ENCODE data around the gene KLHL22.

KLHL22 gene

DNA sequence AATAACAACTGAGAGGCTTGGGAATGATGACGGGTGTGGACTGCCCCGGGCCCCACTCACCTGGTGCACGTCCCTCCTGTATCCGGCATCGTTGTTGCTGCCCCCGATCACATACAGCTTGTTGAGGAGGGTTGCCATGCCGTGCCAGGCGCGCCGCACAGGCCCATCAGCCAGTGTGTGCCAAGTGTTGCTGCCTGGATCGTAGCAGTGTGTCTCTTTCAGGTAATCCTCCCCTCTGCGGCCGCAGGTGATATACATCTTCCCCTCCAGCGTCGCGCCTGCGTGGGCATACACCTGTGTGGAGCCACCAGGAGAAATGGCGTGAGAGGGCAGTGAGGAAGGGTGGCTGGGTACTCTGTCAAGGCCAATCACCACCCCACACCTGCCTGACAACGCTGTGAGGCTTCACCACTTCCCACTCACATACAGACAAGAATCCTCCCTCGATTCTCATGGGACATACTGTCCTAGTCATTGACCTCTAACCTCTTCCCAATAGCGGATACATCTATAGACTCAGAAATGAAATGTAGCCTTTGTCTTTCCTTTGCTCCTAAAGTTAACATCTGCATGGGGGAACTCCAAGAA is 49.1 kb downstream of the KLHL22 start:
- DNase-seq (ENCODE audit: low read depth): no peak

GRCh38 chr22:20444325-20444724 is 51.3 kb downstream of the KLHL22 start:
- no peak for DNase-seq (ENCODE audit: low read depth)

DNA sequence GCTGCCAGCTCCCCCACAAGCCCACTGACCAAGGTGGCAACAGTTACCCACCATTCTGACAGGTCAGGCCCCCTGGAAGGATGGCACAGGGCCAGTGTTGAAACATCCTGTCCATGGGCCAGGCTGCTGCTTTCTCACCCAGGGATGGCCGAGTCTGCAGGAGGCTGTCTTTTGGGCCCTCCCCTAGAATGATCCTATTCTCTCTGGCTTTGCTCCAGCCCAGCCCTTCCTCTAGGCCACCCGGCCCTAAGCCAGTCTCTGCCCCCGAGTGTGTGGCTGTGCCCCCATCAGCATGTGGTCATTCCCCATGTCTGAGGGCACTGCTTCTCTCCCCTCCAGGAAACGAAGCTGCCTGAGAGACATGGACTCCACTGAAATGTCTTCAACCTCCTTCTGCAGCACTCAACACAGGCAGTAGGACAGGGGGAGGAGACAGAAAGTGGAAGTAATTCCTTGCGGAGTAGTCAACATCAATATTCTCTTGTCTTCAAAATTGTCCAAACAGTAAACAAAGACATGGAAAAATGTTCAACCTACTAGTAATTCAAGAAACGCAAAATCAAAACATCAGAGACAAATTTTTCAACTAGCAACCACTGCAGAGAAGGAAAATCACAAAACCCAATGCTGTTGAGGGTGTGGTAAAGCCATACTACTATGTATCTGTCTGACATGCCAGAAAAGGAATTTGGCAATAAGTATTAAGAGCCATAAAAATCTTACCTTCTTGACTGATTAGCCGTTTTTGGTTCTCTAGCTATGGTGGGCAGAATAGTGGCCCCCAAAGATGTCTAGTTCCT is 52.9 kb downstream of the KLHL22 start:
- DNase-seq (ENCODE audit: low read depth): no peak

- DNase-seq (ENCODE audit: low read depth): no peak
Observed at GRCh38 chr22:20441631-20442484, 53.7 kb downstream of the KLHL22 start.

- DNase-seq (ENCODE audit: low read depth): no peak
Observed at GRCh38 chr22:20440637-20441591, 54.7 kb downstream of the KLHL22 start.

DNA sequence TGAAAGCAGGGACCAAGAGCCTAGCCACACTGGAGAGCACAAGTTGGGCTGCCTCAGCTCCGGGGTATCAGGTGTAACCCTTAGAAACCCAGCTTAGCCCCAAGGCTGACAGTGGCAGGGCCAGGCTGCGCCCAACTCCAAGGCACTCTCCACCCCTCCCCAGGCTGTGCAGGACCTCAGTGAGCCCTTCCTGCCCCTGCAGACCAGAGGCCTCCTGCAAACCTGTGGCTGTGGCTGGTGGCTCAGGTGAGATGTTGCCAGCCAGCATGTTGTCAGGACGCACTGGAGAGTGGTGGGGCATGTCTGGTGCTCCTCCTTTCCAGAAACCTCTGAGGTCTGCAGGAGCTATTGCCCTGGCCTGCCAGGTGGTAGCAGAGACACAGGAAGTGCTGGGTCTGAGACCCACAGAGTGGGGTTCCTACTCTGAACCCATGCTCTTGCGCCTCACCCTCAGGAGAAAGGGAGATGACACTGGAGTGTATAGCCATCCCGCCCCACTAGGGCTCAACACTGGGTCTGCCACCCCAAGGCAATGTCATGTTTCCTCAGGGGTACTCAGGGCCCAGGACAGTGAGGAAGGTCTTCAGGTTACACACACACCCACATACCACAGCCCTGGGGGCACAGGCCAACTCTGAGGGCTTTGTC is 55.5 kb downstream of the KLHL22 start:
- DNase-seq (ENCODE audit: low read depth): no peak

DNA sequence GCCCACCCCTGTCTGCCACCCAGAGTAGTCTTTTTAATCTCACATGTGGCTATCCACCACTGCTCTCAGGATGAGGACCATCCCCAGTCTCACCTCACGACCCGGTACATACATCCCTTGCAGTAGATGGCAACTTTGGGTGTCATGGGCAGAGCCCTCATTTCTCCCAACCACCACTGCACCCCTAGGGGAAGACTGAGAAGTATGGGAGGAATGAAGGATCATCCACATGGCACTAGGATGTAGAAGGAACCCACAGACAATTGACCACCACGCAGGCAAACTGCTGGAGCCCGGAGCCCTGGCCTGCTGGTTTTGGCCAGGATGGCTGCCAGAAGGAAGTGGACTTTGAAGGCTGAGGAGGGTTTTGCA is 56.1 kb downstream of the KLHL22 start:
- no peak for DNase-seq (ENCODE audit: low read depth)

- no peak for DNase-seq (ENCODE audit: low read depth)
Observed at GRCh38 chr22:20438678-20439492, 56.7 kb downstream of the KLHL22 start.

DNA sequence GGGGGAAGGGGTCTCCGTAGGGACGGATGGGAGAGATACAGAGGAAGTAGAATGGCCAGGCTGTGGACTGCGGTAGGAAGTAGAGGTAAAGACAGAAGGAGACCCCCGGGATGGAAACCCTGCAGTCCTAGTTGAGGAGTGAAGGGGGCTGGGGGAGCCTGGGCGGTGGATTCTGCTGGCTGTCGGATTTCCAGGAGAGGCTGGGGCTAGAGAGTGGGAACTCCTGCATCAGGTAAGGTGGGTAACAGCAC is 57.2 kb downstream of the KLHL22 start:
- DNase-seq (ENCODE audit: low read depth): no peak

- no peak for DNase-seq (ENCODE audit: low read depth)
Observed at GRCh38 chr22:20437613-20438426, 57.8 kb downstream of the KLHL22 start, which contains the start of gene SCARF2. TSS of gene SCARF2 (minus strand) at chr22:20437825. CDS start at chr22:20437754, 71 bp downstream.

DNA sequence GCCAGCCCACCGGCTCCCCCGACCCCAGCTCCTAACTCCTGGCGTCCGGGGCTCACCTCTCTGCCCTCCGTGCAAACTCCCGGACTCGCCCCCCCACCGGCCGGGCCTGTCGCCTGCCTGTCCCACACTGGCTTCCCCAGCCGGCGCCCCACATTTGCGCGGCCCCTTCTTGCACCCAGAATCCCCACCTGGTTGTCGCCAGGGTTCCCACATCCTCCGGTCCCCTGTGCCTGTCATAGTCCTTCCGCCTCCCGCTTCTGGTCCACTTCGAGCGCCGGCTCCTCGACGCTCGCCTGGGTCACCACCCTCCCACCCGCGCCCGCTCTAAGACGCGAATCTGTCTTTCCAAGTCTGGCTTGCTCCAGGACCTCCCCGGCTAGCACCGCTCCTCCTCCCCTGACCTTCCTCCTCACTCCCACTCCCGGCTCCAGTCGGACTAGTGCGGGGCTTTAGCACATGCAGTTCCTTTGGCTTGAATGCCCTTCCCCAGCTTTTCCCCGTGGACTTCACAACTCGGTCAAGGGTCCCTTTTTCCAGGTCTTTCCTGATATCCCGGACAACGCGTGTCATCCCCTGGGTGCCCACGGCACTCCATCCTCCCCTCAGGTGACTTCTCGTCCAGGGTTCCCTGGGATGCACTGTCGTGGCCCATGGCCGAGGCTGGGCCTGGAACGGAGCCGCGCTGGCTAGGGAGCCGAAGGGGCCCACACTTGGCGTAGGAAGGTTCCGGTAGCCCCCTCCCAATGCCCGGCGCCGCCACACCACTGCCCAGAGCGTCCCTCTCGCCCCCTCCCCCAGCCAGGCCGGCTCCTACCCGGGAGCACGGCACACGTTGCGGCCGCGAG is 58.6 kb downstream of the KLHL22 start:
- peak; percentile 13 for DNase-seq (ENCODE audit: low read depth)

DNA sequence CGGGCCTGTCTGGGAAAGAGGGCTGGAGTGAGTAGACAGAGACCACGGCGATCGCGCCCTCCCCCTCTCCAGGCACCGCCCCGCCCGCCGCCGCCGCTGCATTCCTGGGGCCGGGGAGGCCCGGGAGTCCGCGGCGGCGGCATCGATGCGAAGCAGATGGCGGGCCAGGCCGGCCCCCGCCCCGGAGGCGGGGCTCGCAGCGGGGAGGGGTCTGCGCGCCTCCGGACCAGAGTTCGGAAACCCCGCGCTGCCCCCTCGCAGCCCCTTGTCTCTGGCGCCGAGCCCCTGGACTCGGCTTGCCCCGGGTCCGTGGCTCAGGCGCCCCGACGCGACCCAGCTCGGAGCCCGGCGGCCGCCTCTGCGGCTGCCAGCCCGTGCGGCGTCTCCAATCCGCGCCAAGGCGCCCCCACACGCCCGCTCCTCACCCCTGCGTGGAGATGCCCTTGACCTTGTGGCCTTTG is 59.3 kb downstream of the KLHL22 start:
- DNase-seq (ENCODE audit: low read depth): no peak

GRCh38 chr22:20435436-20436306 is 59.9 kb downstream of the KLHL22 start:
- DNase-seq (ENCODE audit: low read depth): no peak

- no peak for DNase-seq (ENCODE audit: low read depth)
Observed at GRCh38 chr22:20434773-20435172, 60.8 kb downstream of the KLHL22 start.

DNA sequence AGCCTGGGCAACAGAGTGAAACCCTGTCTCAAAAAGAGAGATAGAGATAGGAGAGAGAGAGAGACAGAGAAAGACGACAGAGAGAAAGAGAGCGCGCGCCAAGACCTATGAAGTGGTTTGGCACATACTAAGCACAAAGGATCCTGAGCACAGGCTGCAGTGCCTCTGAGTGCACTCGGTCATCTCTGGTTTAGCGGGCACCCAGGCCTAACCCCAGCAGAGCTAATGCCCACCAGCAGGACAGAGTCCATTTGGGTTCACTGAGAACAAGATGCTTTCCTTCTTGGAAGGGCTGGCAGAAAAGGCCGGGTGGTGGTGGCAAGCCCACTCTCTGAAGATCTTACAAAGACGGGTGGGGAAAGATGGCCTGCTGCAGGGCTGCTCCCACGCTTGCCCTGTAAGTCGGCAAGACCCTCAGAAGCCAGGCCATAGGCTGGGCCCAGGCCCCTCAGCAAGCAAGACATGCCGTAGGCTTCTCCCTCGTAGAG is 61.3 kb downstream of the KLHL22 start:
- no peak for DNase-seq (ENCODE audit: low read depth)

GRCh38 chr22:20433686-20434241 is 61.8 kb downstream of the KLHL22 start:
- no peak for DNase-seq (ENCODE audit: low read depth)

GRCh38 chr22:20433191-20433590 is 62.4 kb downstream of the KLHL22 start:
- DNase-seq (ENCODE audit: low read depth): no peak

All from HS-5 (cell line).